Retinal pigment epithelial cell (primary cell): Measurements from ENCODE around the gene FAF1.

Source experiments
- DNase-seq: peaks from one replicate; pipeline ENCODE4 v3.0.0-alpha.2; 2010; ENCODE audit warnings: low read depth
- H3K4me3 ChIP-seq: 2 replicates; pipeline ENCODE4 v1.5.1; 2011; ENCODE audit warnings: mild to moderate bottlenecking, low read length, control low read depth, moderate library complexity
- TF ChIP-seq, protein P1 (sequence below): conservative IDR thresholded peaks from 2 replicates; pipeline ENCODE4 v1.5.1; 2011; ENCODE audit warnings: low read depth, low read length, control low read depth, inconsistent platforms

The FAF1 gene

GRCh38 chr1:50667710-50668356 is 292.2 kb downstream of the FAF1 start:
- no peak for DNase-seq
- TF ChIP-seq, protein P1, sequence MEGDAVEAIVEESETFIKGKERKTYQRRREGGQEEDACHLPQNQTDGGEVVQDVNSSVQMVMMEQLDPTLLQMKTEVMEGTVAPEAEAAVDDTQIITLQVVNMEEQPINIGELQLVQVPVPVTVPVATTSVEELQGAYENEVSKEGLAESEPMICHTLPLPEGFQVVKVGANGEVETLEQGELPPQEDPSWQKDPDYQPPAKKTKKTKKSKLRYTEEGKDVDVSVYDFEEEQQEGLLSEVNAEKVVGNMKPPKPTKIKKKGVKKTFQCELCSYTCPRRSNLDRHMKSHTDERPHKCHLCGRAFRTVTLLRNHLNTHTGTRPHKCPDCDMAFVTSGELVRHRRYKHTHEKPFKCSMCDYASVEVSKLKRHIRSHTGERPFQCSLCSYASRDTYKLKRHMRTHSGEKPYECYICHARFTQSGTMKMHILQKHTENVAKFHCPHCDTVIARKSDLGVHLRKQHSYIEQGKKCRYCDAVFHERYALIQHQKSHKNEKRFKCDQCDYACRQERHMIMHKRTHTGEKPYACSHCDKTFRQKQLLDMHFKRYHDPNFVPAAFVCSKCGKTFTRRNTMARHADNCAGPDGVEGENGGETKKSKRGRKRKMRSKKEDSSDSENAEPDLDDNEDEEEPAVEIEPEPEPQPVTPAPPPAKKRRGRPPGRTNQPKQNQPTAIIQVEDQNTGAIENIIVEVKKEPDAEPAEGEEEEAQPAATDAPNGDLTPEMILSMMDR, result no peak
- no peak overlapping the region for H3K4me3 ChIP-seq

DNA sequence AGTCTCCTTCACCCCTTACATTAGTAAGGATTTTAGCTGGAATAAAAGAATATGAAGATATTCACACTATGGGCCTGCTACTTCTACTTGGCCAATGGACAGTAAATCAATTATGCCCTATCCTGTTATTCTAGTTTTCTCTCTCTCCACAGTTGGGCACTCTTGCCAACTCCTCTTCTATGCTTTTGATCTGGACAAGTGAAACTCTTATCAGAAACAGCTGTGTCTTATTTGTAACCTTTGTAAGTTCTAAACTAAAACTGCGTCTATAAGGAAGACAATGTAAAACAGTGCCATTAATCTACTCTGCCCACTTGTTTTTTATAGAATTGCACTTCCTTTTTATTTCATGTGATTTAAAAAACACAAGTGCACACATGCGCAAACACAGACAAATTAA is 292.8 kb downstream of the FAF1 start:
- no peak overlapping the region for H3K4me3 ChIP-seq
- TF ChIP-seq, protein P1, result no peak
- DNase-seq, result no peak

DNA sequence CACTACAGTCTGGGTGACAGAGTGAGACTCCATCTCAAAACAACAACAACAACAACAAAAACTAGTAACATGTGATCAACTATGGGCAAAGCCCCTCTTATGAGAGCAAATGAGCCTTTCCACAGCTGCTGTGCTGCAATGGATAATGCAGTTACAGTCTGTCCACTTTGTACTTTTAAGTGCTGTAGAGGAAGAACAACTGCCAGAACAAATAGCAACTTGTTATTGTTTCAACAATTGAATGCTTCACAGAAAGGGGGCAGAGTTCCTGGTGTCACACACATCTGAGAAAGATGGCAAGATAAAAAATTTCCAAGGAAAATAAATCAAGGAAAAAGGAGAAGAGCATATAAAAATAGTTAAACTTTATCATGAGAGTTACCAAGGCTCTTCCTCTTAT is 293.2 kb downstream of the FAF1 start:
- no peak for DNase-seq
- no peak overlapping the region for H3K4me3 ChIP-seq
- TF ChIP-seq, protein P1, result no peak

DNA sequence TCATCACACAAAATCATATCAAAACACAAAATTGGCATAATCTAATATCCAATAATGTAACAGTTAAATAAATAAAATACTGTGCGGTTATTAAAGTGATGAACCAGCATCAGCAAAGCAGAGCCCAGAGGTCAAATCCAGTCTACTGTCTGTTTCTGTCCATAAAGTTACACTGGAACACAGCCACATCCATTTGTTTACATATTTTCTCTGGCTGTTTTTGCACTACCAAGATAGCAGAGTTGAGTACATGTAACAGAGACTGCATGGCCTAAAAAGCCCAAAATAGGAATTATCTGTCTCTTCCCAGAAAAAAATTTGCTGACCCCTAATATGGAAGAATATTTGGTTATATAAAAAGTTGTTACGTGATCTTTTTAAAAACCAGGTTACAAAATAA is 294.7 kb downstream of the FAF1 start:
- H3K4me3 ChIP-seq, result no peak overlapping the region
- TF ChIP-seq, protein P1, result no peak
- no peak for DNase-seq

DNA sequence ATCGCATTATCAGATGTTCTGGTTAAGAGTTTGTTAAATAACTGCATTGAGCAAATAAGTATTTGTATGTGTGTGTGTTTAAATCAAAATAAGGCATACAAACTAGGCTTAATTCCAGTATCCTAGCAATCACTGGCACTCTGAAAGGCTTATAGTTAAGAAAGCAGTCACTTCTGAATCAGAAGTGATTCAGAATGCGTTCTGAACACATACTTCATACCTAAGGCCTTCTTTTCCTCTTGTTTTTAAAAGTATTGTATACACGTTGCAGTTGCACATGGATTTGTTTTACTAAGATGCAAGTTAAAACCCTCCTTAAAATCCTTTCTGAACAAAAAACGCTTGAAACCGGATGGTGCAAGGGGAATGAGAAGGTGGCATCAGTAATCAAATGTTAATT is 298.4 kb downstream of the FAF1 start:
- no peak for DNase-seq
- TF ChIP-seq, protein P1, result no peak
- no peak overlapping the region for H3K4me3 ChIP-seq

- no peak for DNase-seq
- no peak overlapping the region for H3K4me3 ChIP-seq
- TF ChIP-seq, protein P1, result no peak
Observed at GRCh38 chr1:50659107-50659662, 300.9 kb downstream of the FAF1 start.

DNA sequence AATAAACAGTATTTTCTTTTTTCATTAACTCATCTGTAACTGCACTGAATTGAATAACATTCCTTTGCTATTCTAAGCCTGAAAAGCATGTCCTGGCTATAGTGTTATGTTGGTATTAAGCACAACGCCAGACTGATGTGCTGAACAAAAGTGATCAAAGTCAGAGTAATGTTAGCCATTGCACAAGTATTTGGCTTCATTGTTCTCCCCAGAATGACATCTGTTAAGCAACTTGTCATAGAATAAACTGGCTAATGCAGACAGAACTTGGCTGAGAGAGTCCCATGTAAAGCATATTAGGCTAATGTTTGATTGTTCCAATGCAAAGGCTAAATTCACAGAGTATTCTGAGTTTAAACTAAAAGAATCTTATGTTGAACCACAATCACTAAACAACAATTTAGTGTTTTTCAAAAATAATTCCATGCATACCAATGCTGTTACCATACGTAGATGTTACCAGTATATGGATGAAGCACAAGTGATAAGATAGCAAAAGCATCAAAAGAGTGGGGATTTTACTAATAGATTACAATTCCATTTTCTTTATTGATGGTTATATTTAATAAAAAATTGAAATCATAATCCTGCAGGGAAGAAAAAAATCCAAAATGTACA is 301.5 kb downstream of the FAF1 start:
- TF ChIP-seq, protein P1, result no peak
- peak; percentile 89 for DNase-seq
- H3K4me3 ChIP-seq, result no peak overlapping the region
